Mesothelial cell of epicardium (in vitro differentiated cells): ENCODE measurements around the gene TIMM13. TPM values are rescaled to one million over a fixed set of nuclear protein-coding genes. Genes with fewer than 3 reads are reported as not detected.

Source experiments
- DNase-seq, 2 experiments: peaks; one replicate each; pipeline ENCODE4 v3.0.0; 2021; ENCODE audit warnings: low spot score in 2 of 2; ENCODE audit not compliant: unreplicated experiment in 2 of 2
- H3K27ac Mint-ChIP-seq: 2 replicates; pipeline ENCODE4 v1.8.0; 2021; ENCODE audit warnings: mixed read lengths
- H3K27me3 Mint-ChIP-seq: 2 replicates; pipeline ENCODE4 v1.8.0; 2021; ENCODE audit warnings: low read depth, mixed read lengths
- H3K36me3 Mint-ChIP-seq: 2 replicates; pipeline ENCODE4 v1.8.0; 2021; ENCODE audit warnings: mixed read lengths
- H3K4me1 Mint-ChIP-seq: 2 replicates; pipeline ENCODE4 v1.8.0; 2021; ENCODE audit warnings: mixed read lengths
- H3K4me3 Mint-ChIP-seq: 2 replicates; pipeline ENCODE4 v1.8.0; 2021; ENCODE audit warnings: mild to moderate bottlenecking, moderate library complexity, mixed read lengths
- H3K9me3 Mint-ChIP-seq: 2 replicates; pipeline ENCODE4 v1.8.0; 2021; ENCODE audit warnings: mixed read lengths
- total RNA-seq: library from RNA; stranded (reverse); gene quantifications from 3 replicates; pipeline ENCODE4 v1.2.1, GENCODE V29; 2021
- TF ChIP-seq, protein P1 (sequence below): fragments of 200-600 bp; sonication (generic); IDR thresholded peaks from one replicate; pipeline ENCODE4 v1.5.0; 2021; ENCODE audit warnings: antibody characterized with exemption; ENCODE audit not compliant: unreplicated experiment

TIMM13 gene
- total RNA-seq, 1 donor from 2014 or later = 102 TPM

DNA sequence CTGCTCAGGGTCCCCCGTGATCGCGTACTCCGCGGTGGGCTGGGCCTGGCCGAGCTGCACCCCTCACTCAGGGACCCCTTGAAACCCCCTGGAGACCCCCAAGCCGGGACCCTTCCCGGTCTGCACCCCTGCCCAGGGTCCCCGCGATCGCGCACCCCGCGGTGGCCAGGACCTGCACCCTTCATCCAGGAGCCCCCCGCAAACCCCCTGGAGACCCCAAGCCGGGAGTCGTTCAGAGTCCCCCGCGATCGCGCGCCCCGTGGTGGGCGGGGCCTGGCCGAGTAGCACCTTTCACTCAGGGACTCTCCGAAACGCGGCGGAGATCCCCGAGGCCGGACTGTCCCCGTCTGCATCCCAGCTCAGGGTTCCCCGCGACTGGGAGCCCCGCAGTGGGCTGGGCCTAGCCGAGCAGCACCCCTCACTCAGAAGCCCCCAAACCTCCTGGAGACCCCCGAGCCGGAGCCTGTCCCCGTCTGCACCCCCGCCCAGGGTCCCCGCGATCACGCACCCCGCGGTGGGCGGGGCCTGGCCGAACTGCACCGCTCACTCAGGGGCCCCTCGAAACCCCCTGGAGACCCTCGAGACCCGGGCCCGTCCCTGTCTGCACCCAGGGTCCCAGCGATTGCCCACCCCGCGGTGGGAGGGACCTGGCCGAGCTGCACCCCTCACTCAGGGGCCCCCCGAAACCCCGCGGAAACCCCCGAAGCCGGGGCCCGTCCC, 28.6 kb upstream of the TIMM13 start:
- H3K4me1 Mint-ChIP-seq = peaks cover 14% of the 10 kb centered on the region
- H3K36me3 Mint-ChIP-seq = no peaks in the 10 kb centered on the region
- TF ChIP-seq, protein P1, sequence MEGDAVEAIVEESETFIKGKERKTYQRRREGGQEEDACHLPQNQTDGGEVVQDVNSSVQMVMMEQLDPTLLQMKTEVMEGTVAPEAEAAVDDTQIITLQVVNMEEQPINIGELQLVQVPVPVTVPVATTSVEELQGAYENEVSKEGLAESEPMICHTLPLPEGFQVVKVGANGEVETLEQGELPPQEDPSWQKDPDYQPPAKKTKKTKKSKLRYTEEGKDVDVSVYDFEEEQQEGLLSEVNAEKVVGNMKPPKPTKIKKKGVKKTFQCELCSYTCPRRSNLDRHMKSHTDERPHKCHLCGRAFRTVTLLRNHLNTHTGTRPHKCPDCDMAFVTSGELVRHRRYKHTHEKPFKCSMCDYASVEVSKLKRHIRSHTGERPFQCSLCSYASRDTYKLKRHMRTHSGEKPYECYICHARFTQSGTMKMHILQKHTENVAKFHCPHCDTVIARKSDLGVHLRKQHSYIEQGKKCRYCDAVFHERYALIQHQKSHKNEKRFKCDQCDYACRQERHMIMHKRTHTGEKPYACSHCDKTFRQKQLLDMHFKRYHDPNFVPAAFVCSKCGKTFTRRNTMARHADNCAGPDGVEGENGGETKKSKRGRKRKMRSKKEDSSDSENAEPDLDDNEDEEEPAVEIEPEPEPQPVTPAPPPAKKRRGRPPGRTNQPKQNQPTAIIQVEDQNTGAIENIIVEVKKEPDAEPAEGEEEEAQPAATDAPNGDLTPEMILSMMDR = no peak
- peak overlapping the region; percentile 56 for H3K27ac Mint-ChIP-seq
- DNase-seq = peak in 1 of 2 experiments; percentile 54
- no peaks in the 10 kb centered on the region for H3K9me3 Mint-ChIP-seq
- peak overlapping the region; percentile 85 for H3K4me3 Mint-ChIP-seq
- H3K27me3 Mint-ChIP-seq = no peaks in the 10 kb centered on the region

DNA sequence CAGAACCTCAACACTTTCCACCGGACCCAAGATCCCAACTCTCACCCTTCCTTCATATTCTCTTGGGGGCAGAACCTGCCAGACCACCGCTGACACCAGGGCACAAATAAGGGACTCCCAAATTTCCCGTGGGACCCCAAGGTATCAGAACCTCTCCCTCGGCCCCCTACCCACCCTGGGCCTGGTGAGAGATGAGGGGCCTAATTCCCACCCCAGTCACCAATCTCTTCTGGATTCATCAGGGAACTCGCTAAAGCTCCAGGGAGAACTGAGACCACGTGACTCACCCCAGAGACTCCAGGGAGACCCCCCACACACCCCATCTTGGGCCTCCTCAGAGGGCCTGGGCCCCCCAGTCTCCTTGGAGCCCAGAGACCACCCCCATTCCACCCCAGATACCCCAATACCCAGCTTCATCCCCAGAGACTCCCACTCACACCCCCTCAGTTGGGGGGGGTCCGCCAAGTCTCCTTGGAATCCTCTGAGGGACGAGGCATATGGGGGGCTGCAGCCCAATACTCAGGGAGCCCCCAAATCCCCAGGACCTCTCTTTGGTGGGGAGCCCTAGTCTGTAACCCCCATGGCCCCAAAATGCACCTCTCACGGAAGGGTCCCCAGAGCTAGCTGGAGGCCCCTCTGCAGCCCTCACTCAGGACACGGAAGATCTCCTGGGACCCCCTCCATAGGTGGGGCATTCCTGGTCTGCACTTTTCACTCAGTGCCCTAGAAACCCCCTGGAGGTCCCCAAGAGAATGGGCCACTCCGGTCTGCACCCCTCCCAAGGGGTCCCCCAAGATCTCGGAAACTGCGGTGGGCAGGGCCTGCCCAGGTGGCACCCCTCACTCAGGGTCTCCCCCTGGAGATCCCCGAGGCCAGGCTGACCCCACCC, 27.8 kb upstream of the TIMM13 start:
- H3K27me3 Mint-ChIP-seq = no peaks in the 10 kb centered on the region

DNA sequence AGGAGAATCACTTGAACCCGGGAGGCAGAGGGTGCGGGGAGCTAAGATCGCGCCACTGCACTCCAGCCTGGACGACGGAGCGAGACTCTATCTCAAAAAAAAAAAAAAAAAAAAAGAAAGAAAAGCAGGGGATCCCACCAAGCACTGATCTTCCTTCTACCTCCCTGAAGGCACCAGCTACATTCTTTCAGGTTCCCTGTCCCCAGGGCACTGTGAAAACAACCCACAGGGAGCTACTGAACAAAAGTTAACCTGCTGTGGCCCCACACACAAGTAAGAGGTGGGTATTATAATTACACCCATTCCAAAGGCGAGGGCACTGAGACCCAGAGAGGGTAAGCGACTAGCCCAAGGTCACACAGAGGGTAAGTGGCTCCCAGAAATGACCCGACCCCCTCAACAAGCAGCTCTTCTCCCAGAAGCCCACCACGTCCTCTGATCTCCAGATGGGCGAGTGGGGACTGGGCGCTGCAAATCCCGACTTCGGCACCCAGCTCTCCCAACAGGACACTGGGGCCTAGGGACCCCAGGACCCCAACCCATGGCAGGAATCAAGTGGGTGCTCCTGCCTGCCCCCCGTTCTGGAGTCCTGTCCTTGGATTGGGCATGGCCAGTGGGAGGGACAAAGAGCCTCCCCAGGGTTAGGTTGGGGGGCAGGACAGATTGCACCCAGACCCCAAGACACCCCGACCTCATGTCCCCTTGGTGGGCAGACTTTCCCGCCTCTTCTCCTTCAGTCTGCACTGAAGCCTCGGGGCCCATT, 27.0 kb upstream of the TIMM13 start:
- Mint-ChIP-seq H3K27ac (peak overlapping the region; percentile 86), H3K4me1 (peaks cover 13% of the 10 kb centered on the region), H3K4me3 (peak overlapping the region; percentile 85), H3K27me3 (no peaks in the 10 kb centered on the region), H3K9me3 (no peaks in the 10 kb centered on the region), H3K36me3 (peaks cover 3% of the 10 kb centered on the region)
- TF ChIP-seq, protein P1 = no peak
- no peak for DNase-seq

More for the DNA sequence above, 27.8 kb upstream of the TIMM13 start:
- TF ChIP-seq, protein P1 = no peak
- Mint-ChIP-seq H3K4me1 (peaks cover 13% of the 10 kb centered on the region), H3K4me3 (peak overlapping the region; percentile 85), H3K27ac (peak overlapping the region; percentile 86), H3K9me3 (no peaks in the 10 kb centered on the region), H3K36me3 (peaks cover under 1% of the 10 kb centered on the region)
- no peak for DNase-seq

DNA sequence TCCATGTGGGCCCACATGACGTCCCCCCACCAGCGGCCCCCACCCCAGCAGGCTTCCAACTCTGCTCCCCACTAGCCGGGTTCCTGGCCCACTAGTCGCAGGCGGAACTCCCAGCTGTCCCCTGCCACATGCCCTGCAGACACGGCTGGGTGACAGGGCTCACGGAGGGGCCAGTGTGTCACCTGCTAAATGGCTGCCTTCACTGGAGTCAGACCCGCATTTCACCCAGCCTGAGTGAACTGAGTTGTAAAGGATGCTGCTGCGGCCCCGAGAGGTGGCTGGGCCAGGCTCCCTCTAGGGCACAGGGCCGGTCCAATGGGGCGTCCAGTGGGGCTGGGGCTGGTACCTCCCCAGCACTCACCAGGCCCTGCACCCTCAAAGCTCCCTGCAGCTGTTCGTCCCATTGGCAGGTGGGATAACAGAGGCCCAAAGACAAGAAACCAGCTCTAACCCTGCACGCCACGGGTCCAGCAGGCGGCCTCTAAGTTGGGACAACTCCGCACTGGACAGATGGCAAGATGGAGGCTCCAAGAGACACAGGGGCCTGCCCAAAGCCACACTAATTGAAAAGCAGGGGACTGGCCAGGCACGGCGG, 26.1 kb upstream of the TIMM13 start:
- Mint-ChIP-seq H3K27ac (peak overlapping the region; percentile 16), H3K4me3 (no peak overlapping the region)

More for the DNA sequence above, 26.1 kb upstream of the TIMM13 start:
- H3K36me3 Mint-ChIP-seq = peaks cover 3% of the 10 kb centered on the region
- TF ChIP-seq, protein P1 = no peak
- peaks cover 13% of the 10 kb centered on the region for H3K4me1 Mint-ChIP-seq
- no peaks in the 10 kb centered on the region for H3K27me3 Mint-ChIP-seq
- no peak for DNase-seq
- H3K9me3 Mint-ChIP-seq = no peaks in the 10 kb centered on the region
